Measurements from ENCODE around the gene OTOP1. TPM values are rescaled to one million over a fixed set of nuclear protein-coding genes. Genes with fewer than 3 reads are reported as not detected.

Gene OTOP1
- total and polyA plus RNA-seq, 2 donors (not counting 1 experiment from before 2014, with no cell fraction given), result not detected

DNA sequence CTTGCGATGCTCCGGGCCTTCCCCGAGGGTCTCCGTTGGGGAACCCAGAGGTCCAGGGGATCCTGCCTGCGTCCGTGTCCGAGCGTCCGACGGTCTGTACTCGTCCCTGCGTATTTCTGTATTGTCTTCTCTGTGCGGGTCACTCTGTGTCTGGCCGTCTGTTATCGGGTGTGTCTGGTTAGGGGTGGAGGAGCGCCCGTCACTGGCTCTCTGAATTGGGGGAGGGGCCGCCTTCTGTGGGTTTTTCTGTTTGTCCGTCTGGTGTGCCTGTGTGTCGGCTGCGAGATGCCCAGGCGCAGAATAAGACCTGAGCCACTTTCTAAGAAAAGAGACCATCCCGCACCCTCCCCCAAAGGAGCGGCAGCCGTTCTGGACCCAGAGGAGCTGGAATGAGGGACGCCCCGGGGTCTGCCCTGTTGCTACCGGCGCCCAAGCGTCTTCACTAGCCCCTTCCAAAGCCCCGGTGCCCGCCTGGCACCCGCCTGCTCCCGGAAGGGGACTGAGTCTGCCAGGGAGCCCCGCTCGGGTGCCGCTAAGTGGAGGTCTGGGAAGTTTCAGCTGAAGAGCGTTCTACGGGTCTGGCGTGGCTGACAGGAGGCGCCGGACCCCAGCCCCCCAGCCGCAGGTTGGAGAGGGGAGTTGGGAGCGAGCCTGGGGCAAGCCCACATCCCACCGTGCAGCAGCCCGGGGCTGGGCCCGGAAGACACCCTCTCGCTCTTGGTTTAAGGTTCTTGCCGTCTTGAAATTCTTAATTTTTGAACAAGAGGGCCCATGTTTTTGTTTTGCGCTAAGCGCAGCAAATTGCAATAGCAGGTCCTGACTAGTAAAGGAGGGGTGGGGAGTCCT, 1.0 kb upstream of the OTOP1 start:
- 15% methylated on average over 41 of the region's 51 CpGs for WGBS (ENCODE audit: insufficient coverage)
- CTCF ChIA-PET, result no interaction called here
- Mint-ChIP-seq H3K9me3 (ENCODE audit: insufficient read depth) (peaks cover under 1% of the 10 kb centered on the region), H3K4me1 (peaks cover 11% of the 10 kb centered on the region), H3K27me3 (peaks cover 49% of the 10 kb centered on the region), H3K27ac (no peak overlapping the region), H3K4me3 (no peak overlapping the region)
- no peak for TF ChIP-seq EZH2 (IDR thresholded peaks at IDR 0.05; ENCODE audit: borderline replicate concordance, insufficient read depth, low read depth, low read length, poor library complexity, severe bottlenecking)
- TF ChIP-seq, protein P1, sequence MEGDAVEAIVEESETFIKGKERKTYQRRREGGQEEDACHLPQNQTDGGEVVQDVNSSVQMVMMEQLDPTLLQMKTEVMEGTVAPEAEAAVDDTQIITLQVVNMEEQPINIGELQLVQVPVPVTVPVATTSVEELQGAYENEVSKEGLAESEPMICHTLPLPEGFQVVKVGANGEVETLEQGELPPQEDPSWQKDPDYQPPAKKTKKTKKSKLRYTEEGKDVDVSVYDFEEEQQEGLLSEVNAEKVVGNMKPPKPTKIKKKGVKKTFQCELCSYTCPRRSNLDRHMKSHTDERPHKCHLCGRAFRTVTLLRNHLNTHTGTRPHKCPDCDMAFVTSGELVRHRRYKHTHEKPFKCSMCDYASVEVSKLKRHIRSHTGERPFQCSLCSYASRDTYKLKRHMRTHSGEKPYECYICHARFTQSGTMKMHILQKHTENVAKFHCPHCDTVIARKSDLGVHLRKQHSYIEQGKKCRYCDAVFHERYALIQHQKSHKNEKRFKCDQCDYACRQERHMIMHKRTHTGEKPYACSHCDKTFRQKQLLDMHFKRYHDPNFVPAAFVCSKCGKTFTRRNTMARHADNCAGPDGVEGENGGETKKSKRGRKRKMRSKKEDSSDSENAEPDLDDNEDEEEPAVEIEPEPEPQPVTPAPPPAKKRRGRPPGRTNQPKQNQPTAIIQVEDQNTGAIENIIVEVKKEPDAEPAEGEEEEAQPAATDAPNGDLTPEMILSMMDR (IDR thresholded peaks at IDR 0.05), result no peak
- ATAC-seq (ENCODE audit: low read depth), result no peak
- no peak overlapping the region for H3K9ac ChIP-seq (ENCODE audit: low read length)
- no peaks in the 10 kb centered on the region for H4K20me1 ChIP-seq (ENCODE audit: control insufficient read depth, insufficient read depth, low read length, poor library complexity, severe bottlenecking)
- H3K27me3 ChIP-seq (replicated peaks in 1 of 4; ENCODE audit: control extremely low read depth in 1 of 4, control insufficient read depth in 3 of 4, insufficient read depth in 4 of 4, low read length in 3 of 4), result peaks cover 0 to 28% (median 1%) of the 10 kb centered on the region in 4 experiments
- H3K27ac ChIP-seq (ENCODE audit: low read length in 2 of 2), result no peak overlapping the region
- DNase-seq, result no peak
- H3K79me2 ChIP-seq (ENCODE audit: control insufficient read depth, insufficient read depth, low read length), result no peaks in the 10 kb centered on the region
- H3K9me3 ChIP-seq (ENCODE audit: control extremely low read depth in 1 of 3, control insufficient read depth in 2 of 3, insufficient read depth in 1 of 3, low read length in 2 of 3), result peaks cover 0 to 13% (median 0%) of the 10 kb centered on the region in 3 donors
- H3K36me3 ChIP-seq (replicated peaks in 1 of 2; ENCODE audit: control extremely low read depth in 1 of 2, control insufficient read depth in 1 of 2, extremely low read depth in 1 of 2, insufficient read depth in 2 of 2, low read length in 1 of 2), result no peaks in the 10 kb centered on the region
- H2AFZ ChIP-seq (ENCODE audit: insufficient read depth, low read depth, low read length, poor library complexity, severe bottlenecking), result no peak overlapping the region
- no peak overlapping the region for H3K4me2 ChIP-seq (replicated peaks; ENCODE audit: low read depth, low read length, poor library complexity, severe bottlenecking)
- no peaks in the 10 kb centered on the region for H3K4me1 ChIP-seq (ENCODE audit: control insufficient read depth in 2 of 2, insufficient read depth in 2 of 2, low read length in 2 of 2)
- intact Hi-C loops (cut with micrococcal nuclease), result no loop called here
- no peak overlapping the region for H3K4me3 ChIP-seq (ENCODE audit: control extremely low read depth in 1 of 5, extremely low read depth in 1 of 5, insufficient read depth in 1 of 5, low read depth in 2 of 5, low read length in 4 of 5)
- POLR2A ChIA-PET, result no interaction called here

GRCh38 chr4:4225915-4226605, 669 bp downstream of the OTOP1 start:
- Histone ChIP-seq H3K4me2 (replicated peaks; ENCODE audit: low read depth, low read length, poor library complexity, severe bottlenecking) (no peak overlapping the region), H3K9ac (ENCODE audit: low read length) (no peak overlapping the region), H3K36me3 (replicated peaks in 1 of 2; ENCODE audit: control extremely low read depth in 1 of 2, control insufficient read depth in 1 of 2, extremely low read depth in 1 of 2, insufficient read depth in 2 of 2, low read length in 1 of 2) (no peaks in the 10 kb centered on the region), H3K4me1 (ENCODE audit: control insufficient read depth in 2 of 2, insufficient read depth in 2 of 2, low read length in 2 of 2) (no peaks in the 10 kb centered on the region), H3K79me2 (ENCODE audit: control insufficient read depth, insufficient read depth, low read length) (no peaks in the 10 kb centered on the region), H3K27ac (ENCODE audit: low read length in 2 of 2) (no peak overlapping the region), H3K27me3 (replicated peaks in 1 of 4; ENCODE audit: control extremely low read depth in 1 of 4, control insufficient read depth in 3 of 4, insufficient read depth in 4 of 4, low read length in 3 of 4) (peaks cover 0 to 31% (median 1%) of the 10 kb centered on the region in 4 experiments), H3K9me3 (ENCODE audit: control extremely low read depth in 1 of 3, control insufficient read depth in 2 of 3, insufficient read depth in 1 of 3, low read length in 2 of 3) (peaks cover 0 to 7% (median 0%) of the 10 kb centered on the region in 3 donors), H3K4me3 (ENCODE audit: control extremely low read depth in 1 of 5, extremely low read depth in 1 of 5, insufficient read depth in 1 of 5, low read depth in 2 of 5, low read length in 4 of 5) (no peak overlapping the region), H2AFZ (ENCODE audit: insufficient read depth, low read depth, low read length, poor library complexity, severe bottlenecking) (no peak overlapping the region), H4K20me1 (ENCODE audit: control insufficient read depth, insufficient read depth, low read length, poor library complexity, severe bottlenecking) (no peaks in the 10 kb centered on the region)
- peaks cover 11% of the 10 kb centered on the region for H3K4me1 Mint-ChIP-seq
- TF ChIP-seq, protein P1 (IDR thresholded peaks at IDR 0.05), result no peak
- TF ChIP-seq EZH2 (IDR thresholded peaks at IDR 0.05; ENCODE audit: borderline replicate concordance, insufficient read depth, low read depth, low read length, poor library complexity, severe bottlenecking), result no peak
- H3K4me3 Mint-ChIP-seq, result no peak overlapping the region
- ATAC-seq (ENCODE audit: low read depth) (no peak), DNase-seq (no peak)
- WGBS (ENCODE audit: insufficient coverage), result 29% methylated on average over 41 of the region's 41 CpGs
- intact Hi-C loops (cut with micrococcal nuclease), result no loop called here
- H3K9me3 Mint-ChIP-seq (ENCODE audit: insufficient read depth), result no peaks in the 10 kb centered on the region
- peaks cover 61% of the 10 kb centered on the region for H3K27me3 Mint-ChIP-seq
- no peak overlapping the region for H3K27ac Mint-ChIP-seq
- CTCF ChIA-PET, result no interaction called here
- POLR2A ChIA-PET, result no interaction called here

Measured in B cell (primary cell).